ENCODE results near the gene GGA3. TPM values are rescaled to one million over a fixed set of nuclear protein-coding genes. Genes with fewer than 3 reads are reported as not detected.
"Not testable (repeated sequence)": the region's sequence is repeated elsewhere in the genome, so short reads cannot be mapped to it uniquely, and the experiment has no call there.

Gene GGA3
- total RNA-seq, 1 donor from 2014 or later = 9.9 TPM

DNA sequence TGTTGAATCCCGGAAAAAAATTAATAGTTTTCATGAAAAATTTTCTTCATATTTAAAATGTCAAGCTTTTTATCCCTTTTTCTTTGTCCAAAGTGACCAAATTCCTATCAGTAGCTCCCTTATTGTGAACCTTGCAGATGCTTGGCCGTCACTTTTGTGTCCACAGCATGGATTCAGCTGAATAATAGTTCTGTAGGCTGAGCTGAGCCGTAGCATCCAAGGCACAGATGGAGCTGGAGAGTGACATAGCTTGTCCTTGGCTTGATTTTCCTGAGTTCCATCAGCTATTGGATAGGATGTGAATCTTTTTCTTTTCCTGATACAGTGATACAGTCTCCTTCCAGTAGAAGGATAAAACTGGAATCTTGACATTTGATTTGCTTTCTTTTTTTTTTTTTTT lies 52.3 kb downstream of the GGA3 start:
- DNase-seq = no peak

DNA sequence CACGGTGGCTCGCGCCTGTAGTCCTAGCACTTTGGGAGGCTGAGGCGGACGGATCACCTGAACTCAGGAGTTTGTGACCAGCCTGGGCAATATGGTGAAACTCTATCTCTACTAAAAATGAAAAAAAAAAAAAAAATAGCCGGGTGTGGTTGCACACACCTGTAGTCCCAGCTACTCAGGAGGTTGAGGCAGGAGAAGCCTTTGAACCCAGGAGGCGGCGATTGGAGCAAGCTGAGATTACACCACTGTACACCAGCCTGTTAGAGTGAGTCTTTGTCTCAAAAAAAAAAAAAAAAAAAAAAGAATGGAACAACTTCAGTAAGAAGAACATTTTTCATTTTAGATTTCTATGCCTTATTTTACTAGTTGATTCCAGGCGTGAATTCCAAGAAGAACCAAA lies 53.2 kb downstream of the GGA3 start:
- no peak for DNase-seq

DNA sequence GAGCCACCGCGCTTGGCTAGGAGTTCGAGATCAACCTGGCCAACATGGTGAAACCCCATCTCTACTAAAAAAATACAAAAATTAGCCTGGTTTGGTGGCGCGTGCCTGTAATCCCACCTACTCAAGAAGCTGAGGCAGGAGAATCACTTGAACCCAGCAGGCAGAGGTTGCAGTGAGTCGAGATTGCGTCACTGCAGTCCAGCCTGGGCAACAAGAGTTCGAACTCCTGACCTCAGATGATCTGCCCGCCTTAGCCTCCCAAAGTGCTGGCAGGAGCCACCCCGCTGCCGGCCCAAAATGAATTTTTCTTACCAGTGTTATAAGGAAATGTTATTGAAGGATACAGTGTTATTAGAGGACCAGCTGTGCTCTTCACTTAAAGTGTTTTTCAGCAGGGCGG lies 53.6 kb downstream of the GGA3 start:
- DNase-seq = no peak

- DNase-seq = not testable (repeated sequence)
Observed at GRCh38 chr17:75207050-75207407, 54.4 kb downstream of the GGA3 start.

- DNase-seq = no peak
Observed at GRCh38 chr17:75205793-75206163, 55.6 kb downstream of the GGA3 start.

DNA sequence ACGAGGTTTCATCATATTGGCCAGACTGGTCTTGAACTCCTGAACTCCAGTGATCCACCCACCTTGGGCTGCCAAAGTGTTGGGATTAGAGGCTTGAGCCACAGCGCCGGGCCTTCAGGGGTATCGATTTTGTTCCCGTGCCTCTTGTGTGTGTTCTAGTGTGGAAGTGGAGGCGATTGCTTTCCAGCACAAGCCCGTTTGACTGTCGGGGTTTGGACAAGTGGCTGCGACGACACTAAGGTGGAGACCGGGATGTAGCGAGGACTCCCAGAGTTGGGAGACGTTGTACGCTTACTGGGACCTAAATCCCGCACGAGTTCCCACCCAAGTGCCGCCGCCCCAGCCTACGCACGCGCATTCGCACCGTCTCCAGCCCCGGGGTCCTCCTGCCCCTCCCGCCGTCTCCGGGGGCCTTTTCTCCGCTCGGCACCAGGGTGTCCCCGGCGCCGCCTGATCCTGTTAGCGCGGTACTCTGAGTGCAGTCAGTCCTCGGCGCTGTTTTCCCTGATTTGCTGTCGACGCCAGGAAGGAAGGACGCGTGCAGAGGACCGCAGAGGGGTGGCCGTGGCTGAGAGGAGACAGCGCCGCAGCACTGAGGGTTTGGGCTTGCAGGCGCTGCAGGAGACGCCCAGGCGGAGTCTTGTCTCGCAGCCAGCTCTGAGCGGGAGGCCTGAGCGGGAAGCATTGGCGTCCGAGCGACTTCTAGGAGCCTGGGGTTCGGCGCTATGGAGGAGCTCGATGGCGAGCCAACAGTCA lies 56.2 kb downstream of the GGA3 start, which contains the start of gene NUP85:
Gene NUP85 (plus strand): TSS at position 643 of the 756 bp plus-strand sequence. CDS start 83 bp downstream, at position 726.
- DNase-seq = peak; percentile 97

- no peak for DNase-seq
Observed at GRCh38 chr17:75199886-75200618, 61.4 kb downstream of the GGA3 start.

DNA sequence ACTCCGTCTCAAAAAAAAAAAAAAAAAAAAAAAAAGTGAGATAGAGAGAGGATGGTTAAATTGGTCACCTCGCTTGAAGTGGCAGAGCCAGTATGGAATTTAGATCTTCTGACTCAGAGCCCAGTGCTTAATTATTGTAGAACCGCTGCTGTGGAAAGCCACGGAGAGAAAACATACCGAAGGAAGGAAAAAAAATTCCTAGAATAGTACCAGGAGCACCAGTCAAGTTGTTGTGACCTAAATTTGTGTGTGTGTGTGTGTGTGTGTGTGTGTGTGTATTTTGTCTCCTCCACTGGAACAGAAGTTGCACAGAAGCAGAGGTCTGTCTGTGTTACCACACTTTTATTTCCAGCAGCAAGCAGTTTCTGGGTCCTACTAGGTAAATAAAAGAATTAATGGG lies 66.5 kb downstream of the GGA3 start:
- no peak for DNase-seq

GRCh38 chr17:75191584-75191983 lies 69.8 kb downstream of the GGA3 start:
- DNase-seq = no peak

GRCh38 chr17:75188614-75189013 lies 72.8 kb downstream of the GGA3 start:
- DNase-seq = no peak

Other genes with a start within 250 kb of the GGA3 start
- 18.1 TPM for gene MRPL58, start 248.9 kb downstream of the GGA3 start, total RNA-seq
- 153 TPM for gene ATP5PD, start 214.6 kb downstream of the GGA3 start, total RNA-seq
- gene KCTD2, start 214.4 kb downstream of the GGA3 start, total RNA-seq = 11.6 TPM
- 8.7 TPM for gene SLC16A5, start 173.7 kb downstream of the GGA3 start, total RNA-seq
- 2.1 TPM for gene ARMC7, start 151.6 kb downstream of the GGA3 start, total RNA-seq
- gene NT5C, start 129.9 kb downstream of the GGA3 start, total RNA-seq = 27.7 TPM
- gene JPT1, start 107.1 kb downstream of the GGA3 start, total RNA-seq = 27.9 TPM
- gene SUMO2, start 78.6 kb downstream of the GGA3 start, total RNA-seq = 103 TPM
- gene NUP85, start 55.9 kb downstream of the GGA3 start, total RNA-seq = 38.7 TPM
- 39.6 TPM for gene MRPS7, start 273 bp upstream of the GGA3 start, total RNA-seq
- 7.4 TPM for gene MIF4GD, start 9.6 kb upstream of the GGA3 start, total RNA-seq
- gene SLC25A19, start 27.8 kb upstream of the GGA3 start, total RNA-seq = 4.0 TPM
- gene GRB2, start 144.1 kb upstream of the GGA3 start, total RNA-seq = 41.7 TPM
- gene TMEM94, start 195.0 kb upstream of the GGA3 start, total RNA-seq = 21.6 TPM